Mesendoderm (in vitro differentiated cells): Measurements from ENCODE around the gene SASH1.

Source experiments
- DNase-seq: peaks from one replicate; pipeline ENCODE4 v3.0.0; 2013
- H2AK5ac ChIP-seq: 2 replicates; pipeline ENCODE4 v1.6.1; 2013; ENCODE audit warnings: low read length, inconsistent platforms
- H2BK120ac ChIP-seq: 2 replicates; pipeline ENCODE4 v1.6.1; 2013; ENCODE audit warnings: low read depth, mild to moderate bottlenecking, low read length, moderate library complexity, mixed read lengths
- H2BK15ac ChIP-seq: replicated peaks from 2 replicates; pipeline ENCODE4 v1.6.1; 2013; ENCODE audit warnings: low read depth, mild to moderate bottlenecking, moderate library complexity
- H2BK5ac ChIP-seq: 2 replicates; pipeline ENCODE4 v1.6.1; 2013; ENCODE audit warnings: low read length, inconsistent platforms
- H3K18ac ChIP-seq: 2 replicates; pipeline ENCODE4 v1.6.1; 2013; ENCODE audit warnings: mild to moderate bottlenecking, low read length, mixed read lengths
- H3K23ac ChIP-seq: one replicate; pipeline ENCODE4 v1.6.1; 2013; ENCODE audit warnings: low read length
- H3K27ac ChIP-seq: 2 replicates; pipeline ENCODE4 v1.5.1; 2013; ENCODE audit warnings: low read depth, mild to moderate bottlenecking, inconsistent platforms, low read length, moderate library complexity
- H3K27me3 ChIP-seq: 2 replicates; pipeline ENCODE4 v1.6.1; 2013; ENCODE audit warnings: low read length, control low read depth, mild to moderate bottlenecking, inconsistent platforms; ENCODE audit not compliant: insufficient read depth, poor library complexity
- H3K36me3 ChIP-seq: 2 replicates; pipeline ENCODE4 v1.6.1; 2013; ENCODE audit warnings: low read length, inconsistent platforms; ENCODE audit not compliant: control insufficient read depth, insufficient read depth
- H3K4ac ChIP-seq: one replicate; pipeline ENCODE4 v1.6.1; 2013; ENCODE audit warnings: low read depth, mild to moderate bottlenecking, low read length, moderate library complexity
- H3K4me1 ChIP-seq: 2 replicates; pipeline ENCODE4 v1.6.1; 2013; ENCODE audit warnings: low read depth, low read length, inconsistent platforms; ENCODE audit not compliant: control insufficient read depth
- H3K4me2 ChIP-seq: 2 replicates; pipeline ENCODE4 v1.6.1; 2013; ENCODE audit warnings: low read length
- H3K4me3 ChIP-seq: 2 replicates; pipeline ENCODE4 v1.5.1; 2013; ENCODE audit warnings: mild to moderate bottlenecking, low read length
- H3K56ac ChIP-seq: one replicate; pipeline ENCODE4 v1.6.1; 2013; ENCODE audit warnings: low read length
- H3K79me1 ChIP-seq: 2 replicates; pipeline ENCODE4 v1.6.1; 2013; ENCODE audit warnings: low read length, inconsistent platforms
- H3K79me2 ChIP-seq: 2 replicates; pipeline ENCODE4 v1.6.1; 2013; ENCODE audit warnings: mild to moderate bottlenecking, low read length; ENCODE audit not compliant: control insufficient read depth, insufficient read depth
- H3K9ac ChIP-seq: 2 replicates; pipeline ENCODE4 v1.6.1; 2013; ENCODE audit warnings: low read length, inconsistent platforms
- H4K5ac ChIP-seq: one replicate; pipeline ENCODE4 v1.6.1; 2013; ENCODE audit warnings: low read length
- H4K8ac ChIP-seq: one replicate; pipeline ENCODE4 v1.6.1; 2013; ENCODE audit warnings: low read depth, mild to moderate bottlenecking, control low read depth, low read length, moderate library complexity
- WGBS: extraction: QIAGEN DNeasy Blood & Tissue Kit; methylation state at CpG from one replicate; pipeline ENCODE4 v1.1.7; 2013; ENCODE audit warnings: low lambda C conversion rate, missing lambda C conversion rate; ENCODE audit not compliant: insufficient coverage; ENCODE audit errors: extremely low coverage; 5-methylcytosine and 5-hydroxymethylcytosine counted together

SASH1 gene

GRCh38 chr6:148491638-148492251 lies 149.1 kb downstream of the SASH1 start:
- no peak overlapping the region for H4K8ac ChIP-seq
- no peak overlapping the region for H2AK5ac ChIP-seq
- WGBS, result no CpG with 5 or more reads among the region's 6 CpGs
- H3K18ac ChIP-seq, result no peak overlapping the region
- no peak overlapping the region for H3K4me2 ChIP-seq
- no peak for DNase-seq
- no peaks in the 10 kb centered on the region for H3K27me3 ChIP-seq
- H2BK120ac ChIP-seq, result no peak overlapping the region
- H3K23ac ChIP-seq, result no peak overlapping the region
- no peak overlapping the region for H3K27ac ChIP-seq
- H3K4me1 ChIP-seq, result no peaks in the 10 kb centered on the region
- H2BK5ac ChIP-seq, result no peak overlapping the region
- H3K9ac ChIP-seq, result no peak overlapping the region
- H4K5ac ChIP-seq, result no peak overlapping the region
- no peaks in the 10 kb centered on the region for H3K36me3 ChIP-seq
- H3K4ac ChIP-seq, result no peak overlapping the region
- H2BK15ac ChIP-seq, result no peak overlapping the region
- no peaks in the 10 kb centered on the region for H3K79me2 ChIP-seq
- H3K79me1 ChIP-seq, result no peaks in the 10 kb centered on the region
- no peak overlapping the region for H3K56ac ChIP-seq
- no peak overlapping the region for H3K4me3 ChIP-seq

- H3K4me3 ChIP-seq, result no peak overlapping the region
These were observed 150.1 kb downstream of the SASH1 start for GRCh38 chr6:148492654-148493290.

GRCh38 chr6:148493424-148493823 lies 150.8 kb downstream of the SASH1 start:
- Histone ChIP-seq H3K27ac (no peak overlapping the region), H4K5ac (no peak overlapping the region), H3K4me1 (no peaks in the 10 kb centered on the region), H3K4ac (no peak overlapping the region), H3K36me3 (no peaks in the 10 kb centered on the region), H2BK120ac (no peak overlapping the region), H4K8ac (no peak overlapping the region), H3K56ac (no peak overlapping the region), H2BK15ac (no peak overlapping the region), H3K27me3 (no peaks in the 10 kb centered on the region), H3K18ac (no peak overlapping the region), H3K9ac (no peak overlapping the region), H3K4me3 (no peak overlapping the region), H2AK5ac (no peak overlapping the region), H3K4me2 (no peak overlapping the region), H2BK5ac (no peak overlapping the region), H3K23ac (no peak overlapping the region), H3K79me2 (no peaks in the 10 kb centered on the region), H3K79me1 (no peaks in the 10 kb centered on the region)
- no CpG with 5 or more reads among the region's 6 CpGs for WGBS
- no peak for DNase-seq

More at GRCh38 chr6:148492654-148493290, 150.1 kb downstream of the SASH1 start:
- H3K4me1 ChIP-seq, result no peaks in the 10 kb centered on the region
- H2BK5ac ChIP-seq, result no peak overlapping the region
- DNase-seq, result no peak
- H2BK120ac ChIP-seq, result no peak overlapping the region
- H3K4ac ChIP-seq, result no peak overlapping the region
- H3K4me2 ChIP-seq, result no peak overlapping the region
- H3K23ac ChIP-seq, result no peak overlapping the region
- H3K56ac ChIP-seq, result no peak overlapping the region
- no peak overlapping the region for H2BK15ac ChIP-seq
- H2AK5ac ChIP-seq, result no peak overlapping the region
- no peaks in the 10 kb centered on the region for H3K79me2 ChIP-seq
- no peak overlapping the region for H4K5ac ChIP-seq
- no peak overlapping the region for H3K27ac ChIP-seq
- WGBS, result no CpG with 5 or more reads among the region's 5 CpGs
- no peaks in the 10 kb centered on the region for H3K79me1 ChIP-seq
- H3K27me3 ChIP-seq, result no peaks in the 10 kb centered on the region
- H3K9ac ChIP-seq, result no peak overlapping the region
- H4K8ac ChIP-seq, result no peak overlapping the region
- no peaks in the 10 kb centered on the region for H3K36me3 ChIP-seq
- H3K18ac ChIP-seq, result no peak overlapping the region

GRCh38 chr6:148494226-148494625 lies 151.6 kb downstream of the SASH1 start:
- no peak overlapping the region for H3K23ac ChIP-seq
- H3K56ac ChIP-seq, result no peak overlapping the region
- no peak overlapping the region for H3K9ac ChIP-seq
- no peaks in the 10 kb centered on the region for H3K79me2 ChIP-seq
- DNase-seq, result no peak
- H2BK120ac ChIP-seq, result no peak overlapping the region
- no peak overlapping the region for H3K4ac ChIP-seq
- no peaks in the 10 kb centered on the region for H3K79me1 ChIP-seq
- H3K27me3 ChIP-seq, result no peaks in the 10 kb centered on the region
- H2BK15ac ChIP-seq, result no peak overlapping the region
- no peak overlapping the region for H2AK5ac ChIP-seq
- no peak overlapping the region for H2BK5ac ChIP-seq
- no peak overlapping the region for H3K4me2 ChIP-seq
- H3K36me3 ChIP-seq, result no peaks in the 10 kb centered on the region
- no peak overlapping the region for H3K27ac ChIP-seq
- WGBS, result no CpG with 5 or more reads among the region's 8 CpGs
- H3K4me1 ChIP-seq, result no peaks in the 10 kb centered on the region
- no peak overlapping the region for H4K8ac ChIP-seq
- H3K18ac ChIP-seq, result no peak overlapping the region
- no peak overlapping the region for H3K4me3 ChIP-seq
- H4K5ac ChIP-seq, result no peak overlapping the region

- Histone ChIP-seq H3K4me3 (no peak overlapping the region), H3K79me2 (no peaks in the 10 kb centered on the region), H3K4me2 (no peak overlapping the region), H2BK120ac (no peak overlapping the region), H3K9ac (no peak overlapping the region), H4K8ac (no peak overlapping the region), H3K23ac (no peak overlapping the region), H3K4ac (no peak overlapping the region), H3K27ac (no peak overlapping the region), H2AK5ac (no peak overlapping the region), H3K79me1 (no peaks in the 10 kb centered on the region), H3K27me3 (no peaks in the 10 kb centered on the region), H2BK15ac (no peak overlapping the region), H3K56ac (no peak overlapping the region), H2BK5ac (no peak overlapping the region), H3K36me3 (no peaks in the 10 kb centered on the region), H3K18ac (no peak overlapping the region), H3K4me1 (no peaks in the 10 kb centered on the region), H4K5ac (no peak overlapping the region)
- no CpG with 5 or more reads among the region's 6 CpGs for WGBS
- DNase-seq, result no peak
These were observed 152.4 kb downstream of the SASH1 start for GRCh38 chr6:148495029-148495428.

- Histone ChIP-seq H3K4me2 (no peak overlapping the region), H3K27ac (no peak overlapping the region), H4K8ac (no peak overlapping the region), H4K5ac (no peak overlapping the region), H3K27me3 (no peaks in the 10 kb centered on the region), H3K9ac (no peak overlapping the region), H3K79me2 (no peaks in the 10 kb centered on the region), H3K4me3 (no peak overlapping the region), H3K79me1 (no peaks in the 10 kb centered on the region), H2BK5ac (no peak overlapping the region), H3K23ac (no peak overlapping the region), H3K4me1 (peaks cover 2% of the 10 kb centered on the region), H2BK15ac (no peak overlapping the region), H2BK120ac (no peak overlapping the region), H2AK5ac (no peak overlapping the region), H3K56ac (no peak overlapping the region), H3K36me3 (no peaks in the 10 kb centered on the region), H3K18ac (no peak overlapping the region), H3K4ac (no peak overlapping the region)
- DNase-seq, result no peak
- WGBS, result no CpG with 5 or more reads among the region's 2 CpGs
These were observed 154.6 kb downstream of the SASH1 start for GRCh38 chr6:148497257-148497656.
